Measurements from ENCODE around the gene BTBD7. TPM values are rescaled to one million over a fixed set of nuclear protein-coding genes. Genes with fewer than 3 reads are reported as not detected.

Gene BTBD7
- total and polyA plus RNA-seq, 2 donors (not counting 1 experiment from before 2014, with no cell fraction given) = 8.1 to 48.6 TPM

DNA sequence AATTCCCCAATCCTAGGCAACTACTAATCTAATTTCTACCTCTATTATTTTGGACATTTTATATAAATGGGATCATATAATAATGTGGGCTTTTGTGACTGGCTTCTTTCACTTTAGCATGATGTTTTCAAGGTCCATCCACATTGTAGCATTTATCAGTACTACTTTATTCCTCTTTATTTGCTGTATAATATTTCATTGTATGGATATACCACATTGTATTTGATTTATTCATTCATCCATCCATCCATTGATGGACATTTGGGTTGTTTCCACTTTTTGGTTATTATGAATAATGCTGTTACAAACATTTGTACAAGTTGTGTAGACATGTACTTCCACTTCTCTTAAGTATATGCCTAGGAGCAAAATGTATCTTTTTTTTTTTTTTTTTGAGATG lies 17.3 kb downstream of the BTBD7 start:
- peaks cover 39% of the 10 kb centered on the region for H3K4me1 Mint-ChIP-seq
- POLR2A ChIA-PET = no interaction called here

GRCh38 chr14:93311082-93311481 lies 21.8 kb downstream of the BTBD7 start:
- Histone ChIP-seq H3K9me3 (ENCODE audit: control extremely low read depth in 1 of 3, control insufficient read depth in 2 of 3, insufficient read depth in 1 of 3, low read length in 2 of 3) (no peaks in the 10 kb centered on the region), H3K4me3 (ENCODE audit: control extremely low read depth in 1 of 5, extremely low read depth in 1 of 5, insufficient read depth in 1 of 5, low read depth in 2 of 5, low read length in 4 of 5) (no peak overlapping the region), H3K36me3 (replicated peaks in 1 of 2; ENCODE audit: control extremely low read depth in 1 of 2, control insufficient read depth in 1 of 2, extremely low read depth in 1 of 2, insufficient read depth in 2 of 2, low read length in 1 of 2) (no peaks in the 10 kb centered on the region), H3K27ac (ENCODE audit: low read length in 2 of 2) (no peak overlapping the region), H3K79me2 (ENCODE audit: control insufficient read depth, insufficient read depth, low read length) (peaks cover 74% of the 10 kb centered on the region), H3K9ac (ENCODE audit: low read length) (no peak overlapping the region), H4K20me1 (ENCODE audit: control insufficient read depth, insufficient read depth, low read length, poor library complexity, severe bottlenecking) (peaks cover 56% of the 10 kb centered on the region), H2AFZ (ENCODE audit: insufficient read depth, low read depth, low read length, poor library complexity, severe bottlenecking) (no peak overlapping the region), H3K4me1 (ENCODE audit: control insufficient read depth in 2 of 2, insufficient read depth in 2 of 2, low read length in 2 of 2) (peaks cover 0 to 5% of the 10 kb centered on the region in 2 donors), H3K4me2 (replicated peaks; ENCODE audit: low read depth, low read length, poor library complexity, severe bottlenecking) (no peak overlapping the region), H3K27me3 (replicated peaks in 1 of 4; ENCODE audit: control extremely low read depth in 1 of 4, control insufficient read depth in 3 of 4, insufficient read depth in 4 of 4, low read length in 3 of 4) (no peaks in the 10 kb centered on the region)
- intact Hi-C loops (cut with micrococcal nuclease) = loop anchor here (10.0 kb wide), 1 partner anchor 66 kb away; no protein-coding TSS in a partner anchor
- DNase-seq (no peak), ATAC-seq (ENCODE audit: low read depth) (no peak)
- Mint-ChIP-seq H3K27ac (no peak overlapping the region), H3K4me3 (no peak overlapping the region), H3K4me1 (peaks cover 32% of the 10 kb centered on the region), H3K9me3 (ENCODE audit: insufficient read depth) (no peaks in the 10 kb centered on the region), H3K27me3 (no peaks in the 10 kb centered on the region)
- ChIA-PET POLR2A (no interaction called here), CTCF (no interaction called here)
- TF ChIP-seq, protein P1, sequence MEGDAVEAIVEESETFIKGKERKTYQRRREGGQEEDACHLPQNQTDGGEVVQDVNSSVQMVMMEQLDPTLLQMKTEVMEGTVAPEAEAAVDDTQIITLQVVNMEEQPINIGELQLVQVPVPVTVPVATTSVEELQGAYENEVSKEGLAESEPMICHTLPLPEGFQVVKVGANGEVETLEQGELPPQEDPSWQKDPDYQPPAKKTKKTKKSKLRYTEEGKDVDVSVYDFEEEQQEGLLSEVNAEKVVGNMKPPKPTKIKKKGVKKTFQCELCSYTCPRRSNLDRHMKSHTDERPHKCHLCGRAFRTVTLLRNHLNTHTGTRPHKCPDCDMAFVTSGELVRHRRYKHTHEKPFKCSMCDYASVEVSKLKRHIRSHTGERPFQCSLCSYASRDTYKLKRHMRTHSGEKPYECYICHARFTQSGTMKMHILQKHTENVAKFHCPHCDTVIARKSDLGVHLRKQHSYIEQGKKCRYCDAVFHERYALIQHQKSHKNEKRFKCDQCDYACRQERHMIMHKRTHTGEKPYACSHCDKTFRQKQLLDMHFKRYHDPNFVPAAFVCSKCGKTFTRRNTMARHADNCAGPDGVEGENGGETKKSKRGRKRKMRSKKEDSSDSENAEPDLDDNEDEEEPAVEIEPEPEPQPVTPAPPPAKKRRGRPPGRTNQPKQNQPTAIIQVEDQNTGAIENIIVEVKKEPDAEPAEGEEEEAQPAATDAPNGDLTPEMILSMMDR (IDR thresholded peaks at IDR 0.05) = no peak
- no peak for TF ChIP-seq EZH2 (IDR thresholded peaks at IDR 0.05; ENCODE audit: borderline replicate concordance, insufficient read depth, low read depth, low read length, poor library complexity, severe bottlenecking)
- WGBS (ENCODE audit: insufficient coverage) = no CpG with 5 or more reads among the region's 1 CpG

More for the DNA sequence above, 17.3 kb downstream of the BTBD7 start:
- Histone ChIP-seq H3K9me3 (ENCODE audit: control extremely low read depth in 1 of 3, control insufficient read depth in 2 of 3, insufficient read depth in 1 of 3, low read length in 2 of 3) (no peaks in the 10 kb centered on the region), H4K20me1 (ENCODE audit: control insufficient read depth, insufficient read depth, low read length, poor library complexity, severe bottlenecking) (peaks cover 58% of the 10 kb centered on the region), H3K4me2 (replicated peaks; ENCODE audit: low read depth, low read length, poor library complexity, severe bottlenecking) (no peak overlapping the region), H3K27ac (ENCODE audit: low read length in 2 of 2) (no peak overlapping the region), H3K27me3 (replicated peaks in 1 of 4; ENCODE audit: control extremely low read depth in 1 of 4, control insufficient read depth in 3 of 4, insufficient read depth in 4 of 4, low read length in 3 of 4) (no peaks in the 10 kb centered on the region), H2AFZ (ENCODE audit: insufficient read depth, low read depth, low read length, poor library complexity, severe bottlenecking) (no peak overlapping the region), H3K79me2 (ENCODE audit: control insufficient read depth, insufficient read depth, low read length) (peaks cover 83% of the 10 kb centered on the region), H3K4me3 (ENCODE audit: control extremely low read depth in 1 of 5, extremely low read depth in 1 of 5, insufficient read depth in 1 of 5, low read depth in 2 of 5, low read length in 4 of 5) (no peak overlapping the region), H3K9ac (ENCODE audit: low read length) (no peak overlapping the region), H3K4me1 (ENCODE audit: control insufficient read depth in 2 of 2, insufficient read depth in 2 of 2, low read length in 2 of 2) (peaks cover 5 to 14% of the 10 kb centered on the region in 2 donors), H3K36me3 (replicated peaks in 1 of 2; ENCODE audit: control extremely low read depth in 1 of 2, control insufficient read depth in 1 of 2, extremely low read depth in 1 of 2, insufficient read depth in 2 of 2, low read length in 1 of 2) (no peaks in the 10 kb centered on the region)
- TF ChIP-seq, protein P1 (IDR thresholded peaks at IDR 0.05) = no peak
- no peak for TF ChIP-seq EZH2 (IDR thresholded peaks at IDR 0.05; ENCODE audit: borderline replicate concordance, insufficient read depth, low read depth, low read length, poor library complexity, severe bottlenecking)
- no peaks in the 10 kb centered on the region for H3K27me3 Mint-ChIP-seq
- ATAC-seq (ENCODE audit: low read depth) (no peak), DNase-seq (no peak)
- no peaks in the 10 kb centered on the region for H3K9me3 Mint-ChIP-seq (ENCODE audit: insufficient read depth)
- no peak overlapping the region for H3K4me3 Mint-ChIP-seq
- H3K27ac Mint-ChIP-seq = no peak overlapping the region
- intact Hi-C loops (cut with micrococcal nuclease) = loop anchor here (10.0 kb wide), 1 partner anchor 71 kb away; no protein-coding TSS in a partner anchor
- CTCF ChIA-PET = no interaction called here
